ENCODE results near the gene CREG1.

The CREG1 gene

DNA sequence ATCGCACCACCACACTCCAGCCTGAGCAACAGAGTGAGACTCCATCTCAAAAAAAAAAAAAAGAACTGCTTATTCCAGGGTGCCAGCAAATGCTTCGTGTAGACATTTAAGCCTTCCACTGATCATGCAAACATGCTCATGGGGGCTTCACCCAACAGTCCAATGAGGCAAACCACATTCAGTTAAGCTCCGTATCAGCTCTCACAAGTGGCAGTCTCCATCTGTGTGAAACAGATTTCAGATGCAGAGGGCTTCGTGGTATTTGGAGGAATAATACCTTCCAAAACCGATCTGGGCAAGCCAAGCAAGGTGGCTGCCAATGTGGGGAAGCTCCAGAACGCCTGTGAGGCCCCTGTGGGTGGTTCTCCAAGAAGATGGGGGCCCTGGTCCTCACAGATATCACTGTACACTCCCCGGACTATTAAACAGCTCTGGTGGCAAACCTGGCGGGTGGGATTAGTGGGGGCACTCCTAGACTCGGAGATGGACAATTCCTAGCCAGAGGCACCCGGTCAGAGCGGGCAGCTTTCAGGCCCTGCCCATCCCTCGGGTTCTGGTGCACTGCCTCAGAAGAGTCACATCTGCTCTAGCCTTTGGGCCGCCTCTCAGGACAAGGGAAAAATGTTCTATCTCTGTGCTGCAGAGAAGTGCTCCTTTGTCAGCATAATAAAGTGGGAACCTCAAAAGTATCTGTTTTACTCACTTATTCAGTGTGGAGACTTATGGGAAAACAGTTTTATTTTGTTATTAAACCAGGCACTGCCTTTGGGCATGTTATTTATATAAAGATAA lies 10.2 kb downstream of the CREG1 start:
- no peak for DNase-seq (ENCODE audit: low read depth, low spot score)
- in situ Hi-C loops (cut with HindIII; ENCODE audit: low sequenced_read_pairs), result no loop called here
- H3K4me3 ChIP-seq (ENCODE audit: low read depth, low read length), result no peak overlapping the region
- no peak for TF ChIP-seq CTCF (IDR thresholded peaks at IDR 0.05; ENCODE audit: low read depth, low read length)

GRCh38 chr1:167542109-167543032 lies 11.2 kb downstream of the CREG1 start:
- no peak for TF ChIP-seq CTCF (IDR thresholded peaks at IDR 0.05; ENCODE audit: low read depth, low read length)
- no peak overlapping the region for H3K4me3 ChIP-seq (ENCODE audit: low read depth, low read length)
- DNase-seq (ENCODE audit: low read depth, low spot score), result no peak
- in situ Hi-C loops (cut with HindIII; ENCODE audit: low sequenced_read_pairs), result no loop called here

- DNase-seq (ENCODE audit: low read depth, low spot score), result no peak
- H3K4me3 ChIP-seq (ENCODE audit: low read depth, low read length), result no peak overlapping the region
- in situ Hi-C loops (cut with HindIII; ENCODE audit: low sequenced_read_pairs), result no loop called here
- no peak for TF ChIP-seq CTCF (IDR thresholded peaks at IDR 0.05; ENCODE audit: low read depth, low read length)
Observed at GRCh38 chr1:167541610-167542009, 12.0 kb downstream of the CREG1 start.

DNA sequence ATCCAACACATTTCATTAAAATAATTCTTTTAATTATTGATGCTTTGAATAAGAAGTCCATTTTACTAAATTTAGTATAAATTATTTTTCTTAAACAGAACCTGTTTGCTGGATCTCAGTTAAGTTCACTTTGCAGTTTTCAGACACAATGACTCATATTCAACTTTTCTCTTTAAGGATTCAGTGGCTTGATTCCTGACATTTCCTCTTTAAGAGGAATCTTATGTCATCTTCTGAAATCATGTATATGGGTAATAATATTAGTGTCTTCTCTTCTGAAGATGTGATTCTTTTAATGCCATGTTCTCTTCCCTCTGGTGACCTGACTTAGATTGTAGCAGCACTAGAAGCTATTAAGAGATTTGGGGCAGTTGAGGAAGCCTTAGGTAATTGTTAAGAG lies 12.6 kb downstream of the CREG1 start:
- DNase-seq (ENCODE audit: low read depth, low spot score), result no peak
- in situ Hi-C loops (cut with HindIII; ENCODE audit: low sequenced_read_pairs), result no loop called here
- no peak for TF ChIP-seq CTCF (IDR thresholded peaks at IDR 0.05; ENCODE audit: low read depth, low read length)
- H3K4me3 ChIP-seq (ENCODE audit: low read depth, low read length), result no peak overlapping the region

DNA sequence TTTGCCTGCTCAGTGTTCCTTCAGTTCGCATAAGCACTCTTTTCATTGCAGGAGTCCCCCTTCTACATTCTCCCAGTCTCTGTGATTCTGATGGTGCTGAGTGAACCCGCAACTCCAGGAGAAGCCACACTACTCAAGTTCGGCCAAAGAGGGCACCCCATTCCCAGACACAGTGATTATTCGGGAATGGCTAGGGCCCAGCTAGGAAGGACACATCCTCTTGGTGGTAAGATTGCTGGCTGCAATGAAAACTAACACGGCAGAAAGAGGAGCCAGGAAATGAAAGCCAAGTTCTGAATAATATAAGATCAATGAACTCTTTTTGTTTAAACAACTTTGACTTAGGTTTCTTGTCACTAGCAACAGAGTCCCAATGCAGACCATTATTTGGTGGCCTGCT lies 14.9 kb downstream of the CREG1 start:
- no peak for TF ChIP-seq CTCF (IDR thresholded peaks at IDR 0.05; ENCODE audit: low read depth, low read length)

GRCh38 chr1:167533851-167534300 lies 19.7 kb downstream of the CREG1 start:
- peak; percentile 90 for TF ChIP-seq CTCF (IDR thresholded peaks at IDR 0.05; ENCODE audit: low read depth, low read length)
- DNase-seq (ENCODE audit: low read depth, low spot score), result peak; percentile 53
- H3K4me3 ChIP-seq (ENCODE audit: low read depth, low read length), result no peak overlapping the region
- in situ Hi-C loops (cut with HindIII; ENCODE audit: low sequenced_read_pairs), result no loop called here

More for the DNA sequence above, 14.9 kb downstream of the CREG1 start:
- in situ Hi-C loops (cut with HindIII; ENCODE audit: low sequenced_read_pairs), result no loop called here
- DNase-seq (ENCODE audit: low read depth, low spot score), result no peak
- H3K4me3 ChIP-seq (ENCODE audit: low read depth, low read length), result no peak overlapping the region

Measured in astrocyte of the spinal cord (primary cell).